NCI-H2107 (cell line): ENCODE data around the gene LMTK3.

Experiments used
- DNase-seq: peaks from one replicate; lab custom pipeline; 2025; lab: John Stamatoyannopoulos, UW

The LMTK3 gene

GRCh38 chr19:48469934-48470680 lies 41.5 kb downstream of the LMTK3 start:
- DNase-seq: no peak

DNA sequence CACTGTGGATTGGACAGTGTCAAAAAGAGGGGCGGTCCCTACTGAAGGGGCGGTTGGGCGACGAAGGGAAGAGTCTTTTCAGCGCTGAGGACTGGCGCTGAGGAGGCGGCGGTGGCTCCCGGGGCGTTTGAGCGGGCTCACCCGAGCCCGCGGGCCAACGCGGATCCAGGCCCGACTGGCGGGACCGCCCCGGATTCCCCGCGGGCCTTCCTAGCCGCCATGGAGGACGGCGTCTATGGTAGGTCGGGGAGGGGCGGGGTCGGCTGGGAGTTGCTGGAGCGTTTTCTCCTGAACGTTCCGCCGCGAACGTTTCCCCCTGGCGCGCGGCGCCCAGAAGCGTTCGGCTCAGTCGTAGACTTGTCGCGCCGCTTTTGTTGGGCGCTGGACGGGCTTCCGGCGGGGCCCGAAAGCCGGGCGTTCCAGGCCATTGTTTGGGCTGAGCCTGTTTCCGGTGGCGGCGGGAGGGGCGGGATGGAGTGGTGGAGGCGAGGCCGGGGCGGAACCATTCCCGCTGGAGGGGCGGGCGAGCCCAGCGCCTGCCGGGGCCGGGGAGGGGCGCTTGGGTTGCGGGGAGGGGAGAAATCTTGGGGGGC lies 42.2 kb downstream of the LMTK3 start, which contains the start of gene CYTH2:
Gene CYTH2, plus strand, starts transcription at position 81 of the 593 bp plus-strand sequence. Its CDS starts 139 bp downstream, at position 220.
- DNase-seq: peak; percentile 32

- DNase-seq: peak; percentile 99
These were observed 42.8 kb downstream of the LMTK3 start for GRCh38 chr19:48468772-48469288.

DNA sequence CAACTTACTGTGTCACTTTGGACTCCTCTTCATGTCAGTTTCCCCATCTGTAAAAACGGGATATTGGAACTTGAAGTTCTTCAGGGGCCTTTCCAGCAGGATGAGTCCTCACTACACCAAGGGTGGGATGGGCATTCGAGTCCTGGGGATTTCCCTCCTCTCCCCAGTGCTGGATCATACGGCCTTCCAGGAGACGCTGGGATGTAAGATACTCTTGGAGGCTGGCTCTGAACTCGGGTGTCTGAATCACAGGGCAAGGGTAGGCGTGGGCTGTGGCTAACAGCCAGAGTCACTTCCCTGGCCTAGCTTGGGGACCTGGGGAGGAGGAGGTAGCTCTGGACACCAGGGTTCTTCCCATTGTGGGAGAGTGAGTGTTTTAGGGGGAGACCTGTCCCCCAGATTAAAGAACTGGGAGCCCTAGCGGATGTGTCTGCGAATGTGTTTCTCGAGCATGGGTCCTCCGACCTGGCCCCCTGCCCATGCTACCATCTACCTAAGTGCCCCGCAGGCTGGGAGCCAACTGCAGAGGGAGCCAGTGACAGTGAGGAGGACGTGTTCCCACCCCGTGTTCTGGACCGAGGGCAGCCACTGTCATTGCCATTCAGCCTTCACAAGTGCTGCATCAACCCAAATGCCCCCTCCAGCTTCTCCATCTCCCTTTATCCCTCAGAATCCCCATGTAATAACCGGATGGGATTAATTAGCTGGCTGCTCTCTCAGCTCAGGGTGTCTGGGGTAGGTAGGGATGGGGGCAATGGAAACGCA lies 44.9 kb downstream of the LMTK3 start:
- no peak for DNase-seq

DNA sequence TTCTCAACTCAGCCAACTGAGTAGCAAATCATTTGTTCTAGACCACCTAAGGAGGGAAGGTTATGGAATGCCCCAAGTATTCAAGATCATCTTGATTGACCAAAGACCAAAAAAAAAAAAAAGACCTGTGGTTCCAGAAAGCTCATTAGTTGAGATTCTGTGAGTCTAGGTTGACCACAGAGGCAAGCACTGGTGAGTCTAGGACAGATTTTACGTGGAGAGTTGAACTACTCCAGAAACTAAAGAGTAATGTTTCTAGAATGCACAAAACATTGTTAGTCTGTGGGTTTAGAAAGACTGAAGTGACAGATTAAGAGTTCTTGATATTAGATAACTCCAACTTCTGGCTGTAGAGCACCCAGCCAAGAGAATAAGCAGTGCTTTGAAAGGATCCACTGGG lies 46.4 kb downstream of the LMTK3 start:
- no peak for DNase-seq

DNA sequence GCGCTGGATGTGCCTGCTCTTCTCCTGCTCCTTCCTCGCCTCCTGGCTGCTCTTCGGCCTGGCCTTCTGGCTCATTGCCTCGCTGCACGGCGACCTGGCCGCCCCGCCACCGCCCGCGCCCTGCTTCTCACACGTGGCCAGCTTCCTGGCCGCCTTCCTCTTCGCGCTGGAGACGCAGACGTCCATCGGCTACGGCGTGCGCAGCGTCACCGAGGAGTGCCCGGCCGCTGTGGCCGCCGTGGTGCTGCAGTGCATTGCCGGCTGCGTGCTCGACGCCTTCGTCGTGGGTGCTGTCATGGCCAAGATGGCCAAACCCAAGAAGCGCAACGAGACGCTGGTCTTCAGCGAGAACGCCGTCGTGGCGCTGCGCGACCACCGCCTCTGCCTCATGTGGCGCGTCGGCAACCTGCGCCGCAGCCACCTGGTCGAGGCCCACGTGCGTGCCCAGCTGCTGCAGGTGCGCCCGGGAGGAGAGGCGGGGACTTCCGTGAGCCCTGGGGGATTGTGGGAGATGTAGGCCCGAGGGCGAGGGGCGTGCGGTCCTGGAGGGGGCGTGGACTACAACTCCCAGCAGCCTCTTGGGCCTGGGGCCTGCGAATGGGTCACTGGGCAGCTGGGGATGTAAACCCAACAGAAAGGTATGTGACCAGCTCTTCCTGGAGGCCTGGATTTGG lies 49.5 kb downstream of the LMTK3 start:
- no peak for DNase-seq

DNA sequence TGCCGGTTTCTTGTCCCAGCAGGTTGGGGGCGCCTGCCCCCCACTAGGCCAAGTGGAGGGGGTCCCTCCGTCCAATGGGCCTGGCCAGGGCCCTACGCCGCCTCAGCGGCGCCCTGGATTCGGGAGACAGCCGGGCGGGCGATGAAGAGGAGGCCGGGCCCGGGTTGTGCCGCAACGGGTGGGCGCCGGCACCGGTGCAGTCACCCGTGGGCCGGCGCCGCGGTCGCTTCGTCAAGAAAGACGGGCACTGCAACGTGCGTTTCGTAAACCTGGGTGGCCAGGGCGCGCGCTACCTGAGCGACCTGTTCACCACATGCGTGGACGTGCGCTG lies 50.0 kb downstream of the LMTK3 start:
- no peak for DNase-seq

- no peak for DNase-seq
These were observed 53.6 kb downstream of the LMTK3 start for GRCh38 chr19:48458016-48458415.

DNA sequence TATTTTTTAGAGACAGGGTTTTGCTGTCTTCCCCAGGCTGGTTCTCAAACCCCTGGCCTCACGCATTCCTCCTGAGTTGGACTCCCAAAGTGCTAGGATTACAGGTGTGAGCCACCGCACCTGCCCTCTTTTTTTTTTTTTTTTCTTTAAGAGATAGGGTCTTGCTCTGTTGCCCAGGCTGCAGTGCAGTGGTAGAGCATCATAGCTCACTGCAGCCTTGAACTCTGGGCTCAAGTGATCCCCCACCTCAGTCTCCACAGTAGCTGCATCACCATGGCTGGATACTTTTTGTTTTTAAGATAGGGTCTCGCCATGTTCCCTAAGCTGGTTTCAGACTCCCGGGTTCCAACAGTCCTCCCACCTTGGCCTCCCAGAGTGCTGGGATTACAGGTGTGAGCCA lies 54.8 kb downstream of the LMTK3 start:
- no peak for DNase-seq

DNA sequence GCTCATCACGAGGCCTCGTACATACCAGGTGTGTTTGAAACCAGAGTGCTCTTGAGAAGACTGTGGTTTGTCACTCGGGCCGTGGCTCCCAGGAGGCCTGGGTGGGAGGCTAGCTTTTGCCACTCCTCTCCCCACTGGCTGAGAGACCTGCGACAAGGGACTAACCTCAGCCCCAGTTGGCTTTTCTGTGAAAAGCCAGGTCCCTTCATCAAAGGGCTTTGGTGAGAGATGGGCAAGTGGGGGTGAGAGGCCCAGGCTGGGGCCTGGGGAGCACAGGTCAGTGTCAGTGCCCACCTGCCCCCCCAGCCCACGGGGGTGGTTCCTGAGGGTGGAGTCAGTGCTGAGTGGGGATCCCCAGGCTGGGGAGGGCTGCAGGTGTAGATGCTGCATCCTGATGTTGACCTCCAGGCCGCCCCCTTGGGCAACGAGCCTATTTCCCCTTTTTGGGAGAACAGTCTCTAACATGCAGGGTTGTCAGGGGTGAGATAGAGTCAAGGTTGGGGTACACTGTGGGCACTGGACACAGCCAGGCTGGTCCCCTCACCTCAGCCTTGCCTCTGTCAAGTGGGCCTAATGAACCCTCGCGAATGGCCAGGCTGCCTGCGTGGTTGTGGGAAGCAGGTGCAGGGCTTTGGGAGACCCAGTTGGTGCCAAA lies 55.6 kb downstream of the LMTK3 start:
- DNase-seq: no peak

DNA sequence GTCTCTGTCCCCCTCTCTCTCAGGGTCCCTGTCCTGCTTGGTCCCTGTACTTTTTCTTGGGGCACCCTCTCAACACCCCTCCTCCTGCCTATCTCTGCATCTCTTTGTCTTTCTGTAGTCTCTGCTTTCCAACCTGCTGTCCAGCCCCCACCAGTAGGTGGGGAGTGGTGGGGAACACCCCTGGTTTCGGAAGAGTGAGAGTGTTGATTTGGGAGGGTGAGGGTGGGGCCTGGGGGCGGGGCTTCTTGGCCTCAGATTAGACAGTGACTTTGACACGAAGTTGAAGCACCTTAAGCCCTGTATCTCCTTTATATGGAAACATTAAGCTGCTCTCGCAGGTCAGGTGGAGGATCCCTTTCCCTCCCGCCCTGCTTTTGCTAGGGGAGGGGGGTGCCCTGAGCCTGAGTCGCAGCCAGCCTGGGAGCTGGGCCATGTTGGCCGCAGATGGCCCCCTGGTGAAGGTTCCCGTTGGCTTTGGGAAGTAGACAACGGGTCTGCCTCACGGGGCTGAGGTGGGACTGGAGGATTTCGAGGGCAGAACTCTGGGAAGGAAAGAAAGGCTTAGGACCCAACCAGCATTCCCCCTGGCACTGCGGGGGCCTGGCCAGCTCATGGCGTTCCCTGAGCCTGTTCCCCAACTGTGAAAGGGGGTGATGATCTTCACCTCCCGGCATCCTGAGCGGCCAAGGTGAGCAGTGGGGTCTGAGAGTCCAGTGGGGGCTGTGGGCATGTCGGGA lies 56.3 kb downstream of the LMTK3 start, which contains the start of gene KCNJ14:
Gene KCNJ14, plus strand, starts transcription at position 404 of the 737 bp plus-strand sequence. CDS start 6,151 bp downstream, outside the sequence.
- no peak for DNase-seq

DNA sequence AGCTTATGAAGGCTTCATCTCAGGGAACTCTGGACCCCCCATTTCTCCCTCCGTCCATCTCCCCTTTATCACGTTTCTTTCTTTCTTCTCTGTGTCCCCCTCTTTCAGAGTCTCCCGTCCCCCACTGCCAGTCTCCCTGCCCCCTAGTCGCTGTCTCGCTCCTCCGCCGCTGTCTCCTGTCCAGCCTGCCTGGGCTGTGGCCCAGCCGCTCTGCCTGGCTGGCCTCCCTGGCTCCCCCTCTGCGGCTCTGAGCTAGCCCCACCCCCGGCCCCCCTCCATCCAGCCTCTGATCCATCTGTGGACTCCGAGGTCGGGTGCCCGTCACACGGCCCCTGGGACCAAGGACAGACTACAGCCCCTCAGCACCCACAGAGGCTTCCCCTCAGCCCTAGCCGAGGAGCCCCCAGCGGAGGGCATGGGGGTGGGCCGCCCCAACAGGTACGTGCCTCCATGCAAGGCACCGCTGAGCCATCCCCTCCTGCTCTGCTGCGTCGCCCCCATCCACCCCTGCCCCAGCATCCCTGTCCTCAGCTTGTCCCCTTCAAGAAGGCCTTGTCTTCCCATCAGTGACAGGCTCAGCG lies 57.4 kb downstream of the LMTK3 start:
- DNase-seq: no peak

DNA sequence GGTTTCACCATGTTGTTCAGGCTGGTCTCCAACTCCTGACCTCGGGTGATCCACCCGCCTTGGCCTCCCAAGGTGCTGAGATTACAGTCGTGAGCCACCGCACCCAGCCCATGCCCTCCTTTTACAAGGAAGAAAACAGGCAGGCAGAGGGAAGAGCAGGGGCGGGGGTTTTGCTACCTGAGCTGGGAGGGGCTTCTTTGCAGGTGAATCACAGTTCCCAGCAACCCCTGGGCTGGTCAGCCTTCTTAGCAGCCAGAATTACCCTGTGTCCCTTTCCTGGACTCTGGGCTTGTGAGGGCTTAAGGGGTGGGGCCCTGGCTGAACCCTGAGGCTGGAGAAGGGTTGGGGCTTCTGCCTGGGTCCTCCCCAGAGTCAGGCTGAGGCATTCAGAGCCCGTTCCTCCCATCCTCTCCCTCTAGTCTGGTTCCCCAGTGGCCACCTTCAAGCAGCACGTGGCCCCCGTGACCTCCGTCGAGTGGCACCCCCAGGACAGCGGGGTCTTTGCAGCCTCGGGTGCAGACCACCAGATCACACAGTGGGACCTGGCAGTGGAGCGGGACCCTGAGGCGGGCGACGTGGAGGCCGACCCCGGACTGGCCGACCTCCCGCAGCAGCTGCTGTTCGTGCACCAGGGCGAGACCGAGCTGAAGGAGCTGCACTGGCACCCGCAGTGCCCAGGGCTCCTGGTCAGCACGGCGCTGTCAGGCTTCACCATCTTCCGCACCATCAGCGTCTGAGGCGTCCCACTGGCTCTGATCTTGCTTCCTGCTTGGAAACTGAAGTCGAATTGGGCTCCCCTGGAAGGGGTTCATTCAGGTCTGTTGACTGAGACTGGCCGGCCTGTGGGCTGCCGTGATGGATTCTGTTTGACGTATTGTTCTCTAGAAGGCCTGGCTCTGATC lies 59.1 kb downstream of the LMTK3 start:
- no peak for DNase-seq

- no peak for DNase-seq
These were observed 60.0 kb downstream of the LMTK3 start for GRCh38 chr19:48451624-48452023.

DNA sequence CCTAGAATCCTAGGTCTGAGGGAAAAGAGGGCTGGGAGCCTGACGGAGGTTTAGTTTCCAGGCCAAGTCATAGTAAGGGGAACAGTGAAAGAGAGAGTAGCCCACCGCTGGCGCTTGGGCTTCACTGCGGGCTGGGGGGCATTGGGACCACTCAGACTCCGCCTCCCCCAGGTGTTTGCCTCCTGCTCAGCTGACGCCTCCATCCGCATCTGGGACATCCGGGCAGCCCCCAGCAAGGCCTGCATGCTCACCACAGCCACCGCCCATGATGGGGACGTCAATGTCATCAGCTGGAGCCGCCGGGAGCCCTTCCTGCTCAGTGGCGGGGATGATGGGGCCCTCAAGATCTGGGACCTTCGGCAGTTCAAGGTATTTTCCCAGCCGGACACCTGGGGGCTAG lies 60.8 kb downstream of the LMTK3 start:
- no peak for DNase-seq

DNA sequence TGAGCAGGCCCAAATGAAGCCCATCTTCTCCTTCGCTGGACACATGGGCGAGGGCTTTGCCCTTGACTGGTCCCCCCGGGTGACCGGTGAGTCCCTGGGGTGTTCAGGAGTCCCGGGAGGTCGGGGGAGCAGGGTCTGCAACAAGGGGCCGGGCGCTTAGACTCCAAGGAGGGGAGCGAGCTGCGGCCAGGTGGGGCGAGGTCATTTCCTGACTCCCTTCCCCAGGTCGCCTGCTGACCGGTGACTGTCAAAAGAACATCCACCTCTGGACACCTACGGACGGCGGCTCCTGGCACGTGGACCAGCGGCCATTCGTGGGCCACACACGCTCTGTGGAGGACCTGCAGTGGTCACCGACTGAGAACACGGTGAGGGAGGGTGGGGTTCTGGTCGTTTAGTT lies 61.2 kb downstream of the LMTK3 start:
- DNase-seq: no peak

GRCh38 chr19:48448563-48448962 lies 63.1 kb downstream of the LMTK3 start:
- DNase-seq: no peak

DNA sequence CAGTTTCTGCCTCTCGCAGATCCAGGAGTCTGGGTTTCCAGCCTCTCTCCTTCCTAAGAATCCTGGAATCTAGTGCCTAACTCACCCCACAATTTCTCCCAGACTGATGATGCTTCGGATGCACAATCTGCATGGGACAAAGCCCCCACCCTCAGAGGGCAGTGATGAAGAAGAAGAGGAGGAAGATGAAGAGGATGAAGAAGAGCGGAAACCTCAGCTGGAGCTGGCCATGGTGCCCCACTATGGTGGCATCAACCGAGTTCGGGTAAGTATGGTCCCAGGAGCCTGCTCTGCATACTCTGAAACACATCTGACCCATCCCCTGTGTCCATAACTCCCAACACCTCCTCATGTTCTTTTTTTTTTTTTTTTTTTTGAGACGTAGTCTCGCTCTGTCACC lies 65.1 kb downstream of the LMTK3 start:
- DNase-seq: no peak
